Endothelial cell of umbilical vein (primary cell): ENCODE measurements around the gene AVPR2. TPM values are rescaled to one million over a fixed set of nuclear protein-coding genes. Genes with fewer than 3 reads are reported as not detected.
A peak's percentile ranks its signal among the peaks of the same experiment; 100 is the strongest.

ENCODE experiments used
- BruUV-seq: library from RNA; stranded (reverse); fragments of 400-500 nt; replicated peaks from 2 replicates; lab custom pipeline; 2021; lab: Mats Ljungman, UMichigan
- CTCF ChIA-PET: fragments of 300-600, 350-600 bp; sonication (Branson Sonifier 250); formaldehyde crosslinking; loops from one replicate; lab custom pipeline; 2021; ENCODE audit warnings: antibody characterized with exemption, inconsistent platforms; lab: Charles Lee
- POLR2A ChIA-PET: fragments of 300-600, 350-600 bp; sonication (Branson Sonifier 250); formaldehyde crosslinking; loops from one replicate; lab custom pipeline; 2021; ENCODE audit warnings: antibody characterized with exemption, inconsistent platforms; lab: Charles Lee
- DNase-seq: peaks from one replicate; pipeline ENCODE4 v3.0.0-alpha.2; 2011; ENCODE audit warnings: low read depth, low spot score
- FAIRE-seq: peaks from 2 replicates; lab custom pipeline; 2011; peaks lifted over from hg19 to GRCh38; lab: Jason Lieb, UNC
- H2AFZ ChIP-seq: 2 replicates; pipeline ENCODE4 v1.6.0; 2012; ENCODE audit warnings: low read depth, low read length, control low read depth, inconsistent platforms
- H3K27ac ChIP-seq: 2 replicates; pipeline ENCODE4 v1.5.1; 2011; ENCODE audit warnings: low read depth, mild to moderate bottlenecking, control low read depth, low read length, moderate library complexity; ENCODE audit not compliant: insufficient read depth
- H3K27me3 ChIP-seq, 2 experiments: 2 replicates each; pipeline versions ENCODE4 v1.6.0 to v1.6.1; 2011; ENCODE audit warnings: low read length in 2 of 2, mixed read lengths in 1 of 2; ENCODE audit not compliant: control insufficient read depth in 2 of 2, insufficient read depth in 2 of 2
- H3K36me3 ChIP-seq, 2 experiments: 2 replicates in 1 of 2; 3 replicates in 1 of 2; pipeline ENCODE4 v1.5.1; 2011; ENCODE audit warnings: low read length in 2 of 2, mild to moderate bottlenecking in 1 of 2, moderate library complexity in 1 of 2; ENCODE audit not compliant: control insufficient read depth in 2 of 2, insufficient read depth in 2 of 2; ENCODE audit errors: extremely low read depth in 1 of 2
- H3K4me1 ChIP-seq: 3 replicates; pipeline ENCODE4 v1.5.1; 2011; ENCODE audit warnings: mild to moderate bottlenecking, low read length; ENCODE audit not compliant: control insufficient read depth, insufficient read depth; ENCODE audit errors: extremely low read depth
- H3K4me2 ChIP-seq: 2 replicates; pipeline ENCODE4 v1.6.1; 2011; ENCODE audit warnings: low read length, control low read depth, mixed read lengths; ENCODE audit not compliant: insufficient read depth
- H3K4me3 ChIP-seq, 3 experiments: fragments of 200-600 bp in 1 of 3; sonication (generic), shearing (Covaris generic) in 1 of 3; replicated peaks in 1 of 3; 2 replicates each; pipeline ENCODE4 v1.5.1; 2011 to 2016; ENCODE audit warnings: control low read depth in 3 of 3, low read length in 3 of 3, mild to moderate bottlenecking in 2 of 3, inconsistent platforms in 1 of 3, low read depth in 1 of 3, moderate library complexity in 1 of 3; ENCODE audit not compliant: insufficient read depth in 1 of 3
- H3K79me2 ChIP-seq: 2 replicates; pipeline ENCODE4 v1.6.0; 2012; ENCODE audit warnings: low read length, inconsistent platforms; ENCODE audit not compliant: control insufficient read depth, insufficient read depth
- H3K9ac ChIP-seq: replicated peaks from 2 replicates; pipeline ENCODE3; 2011; ENCODE audit warnings: low read length, control low read depth; ENCODE audit not compliant: insufficient read depth; ENCODE audit errors: extremely low read depth
- H3K9me1 ChIP-seq: replicated peaks from 3 replicates; pipeline ENCODE4 v1.6.0; 2011; ENCODE audit warnings: mild to moderate bottlenecking, low read length; ENCODE audit not compliant: control insufficient read depth, insufficient read depth; ENCODE audit errors: extremely low read depth
- H3K9me3 ChIP-seq: replicated peaks from 2 replicates; pipeline ENCODE4 v1.5.1; 2012; ENCODE audit warnings: low read length, inconsistent platforms; ENCODE audit not compliant: control insufficient read depth, insufficient read depth
- H4K20me1 ChIP-seq: replicated peaks from 2 replicates; pipeline ENCODE3; 2011; ENCODE audit warnings: mild to moderate bottlenecking, low read length; ENCODE audit not compliant: control insufficient read depth, insufficient read depth; ENCODE audit errors: extremely low read depth
- CTCF ChIP-seq, 2 donors: IDR thresholded peaks; 1 replicate in 1 of 2; 2 replicates in 1 of 2; pipeline ENCODE4 v1.5.1; 2011; ENCODE audit warnings: low read length in 2 of 2, mild to moderate bottlenecking in 2 of 2, moderate library complexity in 2 of 2, control low read depth in 1 of 2, inconsistent platforms in 1 of 2, low read depth in 1 of 2; ENCODE audit not compliant: insufficient read depth in 1 of 2; ENCODE audit errors: extremely low read depth in 1 of 2
- EZH2 ChIP-seq: IDR thresholded peaks from 2 replicates; pipeline ENCODE4 v1.6.1; 2012; ENCODE audit warnings: borderline replicate concordance, low read depth, mild to moderate bottlenecking, moderate library complexity, low read length, inconsistent platforms; ENCODE audit not compliant: severe bottlenecking
- FOS ChIP-seq: IDR thresholded peaks from 2 replicates; pipeline ENCODE4 v1.6.1; 2011; ENCODE audit warnings: mild to moderate bottlenecking, low read length, moderate library complexity, borderline replicate concordance; ENCODE audit not compliant: insufficient read depth
- GATA2 ChIP-seq: IDR thresholded peaks from 2 replicates; pipeline ENCODE4 v1.7.0; 2011; ENCODE audit warnings: low read depth, mild to moderate bottlenecking, moderate library complexity, mixed read lengths, low read length; ENCODE audit not compliant: insufficient read length, insufficient read depth
- JUN ChIP-seq: IDR thresholded peaks from 2 replicates; pipeline ENCODE4 v1.6.1; 2011; ENCODE audit warnings: borderline replicate concordance, low read depth; ENCODE audit not compliant: insufficient read length, insufficient read depth
- MAX ChIP-seq: IDR thresholded peaks from 2 replicates; pipeline ENCODE4 v1.6.1; 2011; ENCODE audit not compliant: insufficient read depth, insufficient read length
- MYC ChIP-seq: IDR thresholded peaks from one replicate; pipeline ENCODE4 v1.6.1; 2011; ENCODE audit warnings: mild to moderate bottlenecking, low read depth, low read length
- POLR2A ChIP-seq: IDR thresholded peaks from 2 replicates; pipeline ENCODE4 v1.6.1; 2012; ENCODE audit warnings: low read depth, mild to moderate bottlenecking, control low read depth, low read length
- POLR2AphosphoS5 ChIP-seq: IDR thresholded peaks from 2 replicates; pipeline ENCODE4 v1.6.1; 2012; ENCODE audit warnings: low read depth, mild to moderate bottlenecking, control low read depth, low read length, moderate library complexity; ENCODE audit not compliant: insufficient read depth
- dilution Hi-C: fragments of 300-500 bp; cut with MboI; formaldehyde crosslinking; loops from one replicate; pipeline ENCODE4 v1.15.0; 2019; ENCODE audit warnings: low sequenced_read_pairs; ENCODE audit not compliant: extremely low pct_ligation_motif_present
- intact Hi-C: fragments of 100-400 bp; cut with micrococcal nuclease; formaldehyde crosslinking; loops from one replicate; pipeline ENCODE4 v1.10.0; 2022
- polyA plus RNA-seq, 4 experiments: library from polyadenylated mRNA; depleted of rRNA in 3 of 4; stranded (reverse) in 3 of 4; unstranded in 1 of 4; fragments of >200 nt; gene quantifications; 2 replicates each; pipeline versions ENCODE4 v1.2.1 to v1.2.3, GENCODE V29; 2011 to 2012; ENCODE audit warnings: missing spikeins in 1 of 4
- total RNA-seq: library from RNA; stranded (reverse); gene quantifications from 2 replicates; pipeline ENCODE4 v1.2.3, GENCODE V29; 2021

Gene AVPR2
- total and polyA plus RNA-seq, 2 donors (not counting 3 experiments of a cell fraction or from before 2014, with no cell fraction given): not detected

- H3K9ac ChIP-seq: no peak overlapping the region
- peaks cover 15 to 21% of the 10 kb centered on the region in 2 experiments for H3K36me3 ChIP-seq
- intact Hi-C loops (no loop called here), dilution Hi-C loops (no loop called here)
- no peaks in the 10 kb centered on the region for H3K9me1 ChIP-seq
- H3K27ac ChIP-seq: peak overlapping the region; percentile 38
- no peak overlapping the region for H3K4me2 ChIP-seq
- peak; percentile 46 for FAIRE-seq
- POLR2A ChIA-PET: interaction anchor here (1.3 kb wide), 1 partner anchor 21 kb away, joined by 5 read pairs; no protein-coding TSS in a partner anchor
- H3K9me3 ChIP-seq: no peaks in the 10 kb centered on the region
- H2AFZ ChIP-seq: no peak overlapping the region
- peaks cover 31% of the 10 kb centered on the region for H3K4me1 ChIP-seq
- H3K79me2 ChIP-seq: peaks cover 9% of the 10 kb centered on the region
- BruUV-seq: no TSS peak
- H4K20me1 ChIP-seq: no peaks in the 10 kb centered on the region
- DNase-seq: peak; percentile 34
- TF ChIP-seq CTCF (IDR thresholded peaks at IDR 0.05; ENCODE audit: extremely low read depth in 1 of 2, insufficient read depth in 1 of 2, low read depth in 1 of 2, low read length in 2 of 2): no peak
- no peak for TF ChIP-seq JUN
- no peak for TF ChIP-seq FOS
- no peak for TF ChIP-seq GATA2
- no peak for TF ChIP-seq MAX
- TF ChIP-seq EZH2: no peak
- TF ChIP-seq MYC: no peak
- TF ChIP-seq POLR2AphosphoS5: no peak
- TF ChIP-seq POLR2A: no peak
- H3K27me3 ChIP-seq: no peaks in the 10 kb centered on the region
- CTCF ChIA-PET: interaction anchor here (1.7 to 9.4 kb wide), 6 partner anchors 10 to 185 kb away, joined by 4 to 253 read pairs (median 18); partner anchors contain the start of genes ARHGAP4, NAA10 and PLXNB3
- no peak overlapping the region for H3K4me3 ChIP-seq
Observed at GRCh38 chrX:153948847-153949805, 44.7 kb downstream of the AVPR2 start.
